Mesendoderm (in vitro differentiated cells): ENCODE results near the gene VIPR2.
A peak's percentile ranks its signal among the peaks of the same experiment; 100 is the strongest.
"Not testable (repeated sequence)": the region's sequence is repeated elsewhere in the genome, so short reads cannot be mapped to it uniquely, and the experiment has no call there.

ENCODE experiments used
- DNase-seq: peaks from one replicate; pipeline ENCODE4 v3.0.0; 2013
- H2AK5ac ChIP-seq: 2 replicates; pipeline ENCODE4 v1.6.1; 2013; ENCODE audit warnings: low read length, inconsistent platforms
- H2BK120ac ChIP-seq: 2 replicates; pipeline ENCODE4 v1.6.1; 2013; ENCODE audit warnings: low read depth, mild to moderate bottlenecking, low read length, moderate library complexity, mixed read lengths
- H2BK15ac ChIP-seq: replicated peaks from 2 replicates; pipeline ENCODE4 v1.6.1; 2013; ENCODE audit warnings: low read depth, mild to moderate bottlenecking, moderate library complexity
- H2BK5ac ChIP-seq: 2 replicates; pipeline ENCODE4 v1.6.1; 2013; ENCODE audit warnings: low read length, inconsistent platforms
- H3K18ac ChIP-seq: 2 replicates; pipeline ENCODE4 v1.6.1; 2013; ENCODE audit warnings: mild to moderate bottlenecking, low read length, mixed read lengths
- H3K23ac ChIP-seq: one replicate; pipeline ENCODE4 v1.6.1; 2013; ENCODE audit warnings: low read length
- H3K27ac ChIP-seq: 2 replicates; pipeline ENCODE4 v1.5.1; 2013; ENCODE audit warnings: low read depth, mild to moderate bottlenecking, inconsistent platforms, low read length, moderate library complexity
- H3K27me3 ChIP-seq: 2 replicates; pipeline ENCODE4 v1.6.1; 2013; ENCODE audit warnings: low read length, control low read depth, mild to moderate bottlenecking, inconsistent platforms; ENCODE audit not compliant: insufficient read depth, poor library complexity
- H3K36me3 ChIP-seq: 2 replicates; pipeline ENCODE4 v1.6.1; 2013; ENCODE audit warnings: low read length, inconsistent platforms; ENCODE audit not compliant: control insufficient read depth, insufficient read depth
- H3K4ac ChIP-seq: one replicate; pipeline ENCODE4 v1.6.1; 2013; ENCODE audit warnings: low read depth, mild to moderate bottlenecking, low read length, moderate library complexity
- H3K4me1 ChIP-seq: 2 replicates; pipeline ENCODE4 v1.6.1; 2013; ENCODE audit warnings: low read depth, low read length, inconsistent platforms; ENCODE audit not compliant: control insufficient read depth
- H3K4me2 ChIP-seq: 2 replicates; pipeline ENCODE4 v1.6.1; 2013; ENCODE audit warnings: low read length
- H3K4me3 ChIP-seq: 2 replicates; pipeline ENCODE4 v1.5.1; 2013; ENCODE audit warnings: mild to moderate bottlenecking, low read length
- H3K56ac ChIP-seq: one replicate; pipeline ENCODE4 v1.6.1; 2013; ENCODE audit warnings: low read length
- H3K79me1 ChIP-seq: 2 replicates; pipeline ENCODE4 v1.6.1; 2013; ENCODE audit warnings: low read length, inconsistent platforms
- H3K79me2 ChIP-seq: 2 replicates; pipeline ENCODE4 v1.6.1; 2013; ENCODE audit warnings: mild to moderate bottlenecking, low read length; ENCODE audit not compliant: control insufficient read depth, insufficient read depth
- H3K9ac ChIP-seq: 2 replicates; pipeline ENCODE4 v1.6.1; 2013; ENCODE audit warnings: low read length, inconsistent platforms
- H4K5ac ChIP-seq: one replicate; pipeline ENCODE4 v1.6.1; 2013; ENCODE audit warnings: low read length
- H4K8ac ChIP-seq: one replicate; pipeline ENCODE4 v1.6.1; 2013; ENCODE audit warnings: low read depth, mild to moderate bottlenecking, control low read depth, low read length, moderate library complexity
- WGBS: extraction: QIAGEN DNeasy Blood & Tissue Kit; methylation state at CpG from one replicate; pipeline ENCODE4 v1.1.7; 2013; ENCODE audit warnings: low lambda C conversion rate, missing lambda C conversion rate; ENCODE audit not compliant: insufficient coverage; ENCODE audit errors: extremely low coverage; 5-methylcytosine and 5-hydroxymethylcytosine counted together

Gene VIPR2

DNA sequence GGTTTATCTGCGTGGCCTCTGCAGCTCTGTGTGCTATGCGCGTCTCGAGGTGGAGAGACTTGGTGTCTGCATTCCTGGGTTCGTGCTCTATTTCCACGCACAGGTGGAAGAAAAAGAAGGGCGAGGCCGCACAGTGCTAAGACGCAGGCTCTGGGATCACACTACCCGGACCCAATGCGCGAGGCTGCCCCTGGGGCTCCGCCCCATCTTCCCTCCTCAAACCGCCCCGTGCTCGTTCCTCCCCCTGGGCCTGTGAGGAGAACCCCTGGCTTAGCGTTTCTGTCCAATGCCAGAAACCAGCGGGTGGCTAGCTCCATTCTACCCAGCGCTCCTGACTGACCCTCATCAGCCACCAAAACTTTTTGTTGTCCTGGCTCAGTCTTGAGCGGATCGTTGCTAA, 145.2 kb downstream of the VIPR2 start:
- Histone ChIP-seq H3K27me3 (peaks cover 7% of the 10 kb centered on the region), H4K8ac (no peak overlapping the region), H3K4me3 (no peak overlapping the region), H3K4ac (no peak overlapping the region), H3K18ac (no peak overlapping the region), H2BK120ac (no peak overlapping the region), H2BK5ac (no peak overlapping the region), H3K4me2 (no peak overlapping the region), H4K5ac (no peak overlapping the region), H3K4me1 (no peaks in the 10 kb centered on the region), H3K36me3 (no peaks in the 10 kb centered on the region), H3K79me1 (no peaks in the 10 kb centered on the region), H3K9ac (no peak overlapping the region), H3K56ac (no peak overlapping the region), H3K27ac (no peak overlapping the region), H2AK5ac (no peak overlapping the region), H3K23ac (no peak overlapping the region), H2BK15ac (no peak overlapping the region), H3K79me2 (no peaks in the 10 kb centered on the region)
- no CpG with 5 or more reads among the region's 21 CpGs for WGBS
- DNase-seq, result no peak

GRCh38 chr7:158998261-158998660, 146.4 kb downstream of the VIPR2 start:
- not testable (repeated sequence) for H3K27ac ChIP-seq, H3K79me2 ChIP-seq, H4K5ac ChIP-seq, H3K9ac ChIP-seq, H3K4me1 ChIP-seq, H3K18ac ChIP-seq, H3K36me3 ChIP-seq, H2AK5ac ChIP-seq, H2BK15ac ChIP-seq, H4K8ac ChIP-seq, H3K4ac ChIP-seq, H3K4me2 ChIP-seq, H3K56ac ChIP-seq, H3K79me1 ChIP-seq, H3K23ac ChIP-seq, DNase-seq, H3K4me3 ChIP-seq, H2BK5ac ChIP-seq, H2BK120ac ChIP-seq
- WGBS, result no CpG with 5 or more reads among the region's 9 CpGs
- H3K27me3 ChIP-seq, result peaks cover 10% of the 10 kb centered on the region

DNA sequence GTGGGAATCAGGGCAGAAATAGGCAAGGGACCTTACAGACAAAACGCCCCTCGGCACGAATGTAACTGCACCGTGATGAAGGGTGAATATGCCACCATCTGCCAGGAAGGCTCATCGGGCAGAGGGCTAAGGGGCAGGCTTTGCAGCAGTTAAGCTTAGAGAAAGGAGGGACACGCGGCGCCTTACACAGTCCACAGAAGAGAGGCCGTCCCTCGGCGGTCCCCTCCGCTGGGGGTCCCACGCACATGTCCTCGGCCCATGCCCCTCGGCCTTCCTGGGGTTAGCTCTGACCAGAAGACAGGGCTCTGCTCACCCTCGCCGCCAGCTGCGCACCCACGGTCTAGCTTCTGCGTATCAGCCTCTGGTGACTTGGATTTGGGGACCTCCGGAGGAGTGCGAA, 147.2 kb downstream of the VIPR2 start:
- Histone ChIP-seq H3K4me1 (no peaks in the 10 kb centered on the region), H3K18ac (no peak overlapping the region), H3K36me3 (no peaks in the 10 kb centered on the region), H3K4me2 (no peak overlapping the region), H2AK5ac (no peak overlapping the region), H3K4me3 (no peak overlapping the region), H3K9ac (peak overlapping the region; percentile 24), H4K5ac (no peak overlapping the region), H3K23ac (peak overlapping the region; percentile 66), H3K79me1 (no peaks in the 10 kb centered on the region), H2BK5ac (no peak overlapping the region), H3K27ac (no peak overlapping the region), H3K56ac (no peak overlapping the region), H3K79me2 (no peaks in the 10 kb centered on the region), H2BK120ac (no peak overlapping the region), H4K8ac (no peak overlapping the region), H2BK15ac (no peak overlapping the region), H3K27me3 (peaks cover 17% of the 10 kb centered on the region), H3K4ac (no peak overlapping the region)
- no CpG with 5 or more reads among the region's 22 CpGs for WGBS
- DNase-seq, result no peak

DNA sequence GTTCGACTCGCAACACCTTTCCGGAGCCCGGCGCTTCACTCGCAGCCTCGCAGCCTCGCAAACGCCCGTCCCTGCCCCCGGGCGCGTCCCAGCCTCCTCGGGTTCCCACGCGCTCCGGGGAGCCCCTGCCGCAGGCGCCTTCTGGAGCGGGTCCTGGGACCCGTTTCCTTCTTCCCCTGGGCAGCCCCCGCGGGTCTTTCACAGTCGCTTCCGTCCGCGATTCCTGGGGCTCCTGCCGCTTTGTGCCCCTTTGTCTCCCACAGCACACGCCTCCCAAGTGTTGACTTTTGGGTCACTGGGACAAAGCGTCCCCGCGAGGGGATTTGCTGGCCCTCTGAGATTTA, 147.6 kb downstream of the VIPR2 start:
- H4K5ac ChIP-seq, result no peak overlapping the region
- no peak overlapping the region for H3K23ac ChIP-seq
- H3K79me2 ChIP-seq, result no peaks in the 10 kb centered on the region
- peak overlapping the region; percentile 42 for H3K56ac ChIP-seq
- H3K9ac ChIP-seq, result peak overlapping the region; percentile 24
- H3K27me3 ChIP-seq, result peaks cover 20% of the 10 kb centered on the region
- no CpG with 5 or more reads among the region's 32 CpGs for WGBS
- no peak overlapping the region for H4K8ac ChIP-seq
- H3K4me1 ChIP-seq, result no peaks in the 10 kb centered on the region
- no peak overlapping the region for H3K4ac ChIP-seq
- no peak overlapping the region for H2BK15ac ChIP-seq
- H2BK5ac ChIP-seq, result no peak overlapping the region
- no peak overlapping the region for H3K27ac ChIP-seq
- no peak for DNase-seq
- no peak overlapping the region for H3K4me2 ChIP-seq
- no peak overlapping the region for H3K4me3 ChIP-seq
- no peak overlapping the region for H3K18ac ChIP-seq
- H2AK5ac ChIP-seq, result no peak overlapping the region
- no peak overlapping the region for H2BK120ac ChIP-seq
- no peaks in the 10 kb centered on the region for H3K36me3 ChIP-seq
- H3K79me1 ChIP-seq, result no peaks in the 10 kb centered on the region

- peak overlapping the region; percentile 42 for H3K56ac ChIP-seq
- no peak overlapping the region for H4K5ac ChIP-seq
- no peak overlapping the region for H2AK5ac ChIP-seq
- peak overlapping the region; percentile 21 for H3K9ac ChIP-seq
- H4K8ac ChIP-seq, result no peak overlapping the region
- no peak overlapping the region for H2BK15ac ChIP-seq
- H3K27ac ChIP-seq, result no peak overlapping the region
- H3K27me3 ChIP-seq, result peaks cover 20% of the 10 kb centered on the region
- DNase-seq, result no peak
- no peaks in the 10 kb centered on the region for H3K4me1 ChIP-seq
- H3K4ac ChIP-seq, result no peak overlapping the region
- H3K36me3 ChIP-seq, result no peaks in the 10 kb centered on the region
- H3K79me2 ChIP-seq, result no peaks in the 10 kb centered on the region
- H3K79me1 ChIP-seq, result no peaks in the 10 kb centered on the region
- H3K4me3 ChIP-seq, result no peak overlapping the region
- H3K23ac ChIP-seq, result no peak overlapping the region
- no peak overlapping the region for H2BK5ac ChIP-seq
- no CpG with 5 or more reads among the region's 47 CpGs for WGBS
- H3K18ac ChIP-seq, result no peak overlapping the region
- H3K4me2 ChIP-seq, result peak overlapping the region; percentile 15
- no peak overlapping the region for H2BK120ac ChIP-seq
These were observed 148.2 kb downstream of the VIPR2 start for GRCh38 chr7:158996214-158997109.

GRCh38 chr7:158995514-158995913, 149.2 kb downstream of the VIPR2 start:
- no peak overlapping the region for H3K23ac ChIP-seq
- H3K27me3 ChIP-seq, result peaks cover 20% of the 10 kb centered on the region
- no peak overlapping the region for H4K8ac ChIP-seq
- no peaks in the 10 kb centered on the region for H3K79me1 ChIP-seq
- no peak overlapping the region for H2BK15ac ChIP-seq
- H3K36me3 ChIP-seq, result no peaks in the 10 kb centered on the region
- H3K27ac ChIP-seq, result no peak overlapping the region
- H2BK120ac ChIP-seq, result no peak overlapping the region
- no peak overlapping the region for H3K4ac ChIP-seq
- no peak overlapping the region for H3K4me3 ChIP-seq
- no CpG with 5 or more reads among the region's 17 CpGs for WGBS
- no peaks in the 10 kb centered on the region for H3K79me2 ChIP-seq
- H3K9ac ChIP-seq, result no peak overlapping the region
- no peak overlapping the region for H3K4me2 ChIP-seq
- no peak for DNase-seq
- no peak overlapping the region for H2BK5ac ChIP-seq
- no peak overlapping the region for H3K56ac ChIP-seq
- H3K18ac ChIP-seq, result no peak overlapping the region
- H2AK5ac ChIP-seq, result no peak overlapping the region
- no peak overlapping the region for H4K5ac ChIP-seq
- no peaks in the 10 kb centered on the region for H3K4me1 ChIP-seq
